Panc1 (cell line): Measurements from ENCODE around the gene TNIP2. TPM values are rescaled to one million over a fixed set of nuclear protein-coding genes. Genes with fewer than 3 reads are reported as not detected.

Experiments used
- ATAC-seq: fragments of 200-7000 bp; cut with Tn5 transposase; 2 replicates; pipeline ENCODE4 v1.9.1; 2020; ENCODE audit warnings: mild to moderate bottlenecking, moderate library complexity
- BruUV-seq: library from RNA; stranded (reverse); fragments of 400-500 nt; replicated peaks from 2 replicates; lab custom pipeline; 2021; lab: Mats Ljungman, UMichigan
- CTCF ChIA-PET: fragments of 300-600 bp; sonication (Branson Sonifier 250); formaldehyde crosslinking; loops from one replicate; lab custom pipeline; 2022; ENCODE audit warnings: antibody characterized with exemption; lab: Charles Lee
- POLR2A ChIA-PET: fragments of 300-600 bp; sonication (Branson Sonifier 250); formaldehyde crosslinking; loops from one replicate; lab custom pipeline; 2022; ENCODE audit warnings: antibody characterized with exemption; lab: Charles Lee
- DNase-seq: peaks from one replicate; pipeline ENCODE4 v3.0.0-alpha.2; 2010; ENCODE audit warnings: low read depth, low spot score
- H3K27ac ChIP-seq: 2 replicates; pipeline ENCODE4 v1.5.1; 2011; ENCODE audit warnings: mild to moderate bottlenecking, low read length, inconsistent platforms
- H3K27me3 ChIP-seq: fragments of 200-500 bp; sonication (Bioruptor generic); 2 replicates; pipeline ENCODE4 v1.6.0; 2014; ENCODE audit warnings: low read length, inconsistent platforms; ENCODE audit not compliant: control insufficient read depth, insufficient read depth
- H3K36me3 ChIP-seq: fragments of 200-500 bp; sonication (Bioruptor generic); 2 replicates; pipeline ENCODE4 v1.5.1; 2014; ENCODE audit warnings: inconsistent platforms, mild to moderate bottlenecking, low read length, moderate library complexity; ENCODE audit not compliant: control insufficient read depth, insufficient read depth
- H3K4me1 ChIP-seq: 2 replicates; pipeline ENCODE4 v1.5.1; 2011; ENCODE audit warnings: inconsistent platforms, mild to moderate bottlenecking, low read length, moderate library complexity; ENCODE audit not compliant: control insufficient read depth, insufficient read depth
- H3K4me3 ChIP-seq, 2 experiments: 2 replicates each; pipeline ENCODE4 v1.5.1; 2011 to 2012; ENCODE audit warnings: low read depth in 2 of 2, low read length in 2 of 2, mild to moderate bottlenecking in 2 of 2, inconsistent platforms in 1 of 2, moderate library complexity in 1 of 2
- H3K9me3 ChIP-seq: fragments of 200-500 bp; sonication (Bioruptor generic); 2 replicates; pipeline ENCODE4 v1.5.1; 2014; ENCODE audit warnings: low read depth, mild to moderate bottlenecking, inconsistent platforms, low read length, moderate library complexity; ENCODE audit not compliant: control insufficient read depth, insufficient read depth
- POLR2AphosphoS5 ChIP-seq: IDR thresholded peaks from 2 replicates; pipeline ENCODE4 v1.6.1; 2012; ENCODE audit warnings: mild to moderate bottlenecking, low read depth, low read length, moderate library complexity
- REST ChIP-seq, 2 experiments: IDR thresholded peaks; 2 replicates each; pipeline ENCODE4 v1.6.1; 2011 to 2012; ENCODE audit warnings: low read depth in 2 of 2, control low read depth in 1 of 2, low read length in 1 of 2, mild to moderate bottlenecking in 1 of 2, moderate library complexity in 1 of 2; ENCODE audit not compliant: insufficient read depth in 1 of 2
- SIN3A ChIP-seq: IDR thresholded peaks from 2 replicates; pipeline ENCODE4 v1.6.1; 2012; ENCODE audit warnings: low read depth, mild to moderate bottlenecking, low read length, moderate library complexity, borderline replicate concordance; ENCODE audit not compliant: insufficient read depth
- TCF7L2 ChIP-seq: IDR thresholded peaks from 2 replicates; pipeline ENCODE4 v1.6.1; 2011; ENCODE audit warnings: mild to moderate bottlenecking, low read depth, low read length, inconsistent platforms
- in situ Hi-C: cut with HindIII; loops from 2 replicates; pipeline ENCODE4 v1.10.0; 2016; ENCODE audit warnings: low sequenced_read_pairs, low pct_unique_long_range_greater_than_20kb
- intact Hi-C: fragments of 100-400 bp; cut with micrococcal nuclease; formaldehyde crosslinking; loops from one replicate; pipeline ENCODE4 v1.10.0; 2022; ENCODE audit not compliant: unreplicated experiment
- total RNA-seq: library from RNA; stranded (reverse); gene quantifications from one replicate; pipeline ENCODE4 v1.2.1, GENCODE V29; 2021; ENCODE audit not compliant: unreplicated experiment
- TF ChIP-seq, protein P1 (sequence below): fragments of 450-650 bp; IDR thresholded peaks from 2 replicates; pipeline ENCODE4 v1.5.1; 2017; ENCODE audit warnings: mild to moderate bottlenecking

TNIP2 gene
- total RNA-seq, 1 experiment from 2014 or later: 60.3 TPM

GRCh38 chr4:2702361-2702760 is 53.8 kb downstream of the TNIP2 start:
- Histone ChIP-seq H3K27me3 (no peaks in the 10 kb centered on the region), H3K4me1 (no peaks in the 10 kb centered on the region), H3K27ac (no peak overlapping the region), H3K36me3 (peaks cover 10% of the 10 kb centered on the region), H3K4me3 (no peak overlapping the region), H3K9me3 (no peaks in the 10 kb centered on the region)
- DNase-seq: no peak
- ATAC-seq: no peak
- intact Hi-C loops (no loop called here), in situ Hi-C loops (no loop called here)
- TF ChIP-seq POLR2AphosphoS5 (no peak), TCF7L2 (no peak), SIN3A (no peak), REST (IDR thresholded peaks at IDR 0.05; ENCODE audit: insufficient read depth in 1 of 2, low read depth in 2 of 2, low read length in 1 of 2) (no peak)
- TF ChIP-seq, protein P1, sequence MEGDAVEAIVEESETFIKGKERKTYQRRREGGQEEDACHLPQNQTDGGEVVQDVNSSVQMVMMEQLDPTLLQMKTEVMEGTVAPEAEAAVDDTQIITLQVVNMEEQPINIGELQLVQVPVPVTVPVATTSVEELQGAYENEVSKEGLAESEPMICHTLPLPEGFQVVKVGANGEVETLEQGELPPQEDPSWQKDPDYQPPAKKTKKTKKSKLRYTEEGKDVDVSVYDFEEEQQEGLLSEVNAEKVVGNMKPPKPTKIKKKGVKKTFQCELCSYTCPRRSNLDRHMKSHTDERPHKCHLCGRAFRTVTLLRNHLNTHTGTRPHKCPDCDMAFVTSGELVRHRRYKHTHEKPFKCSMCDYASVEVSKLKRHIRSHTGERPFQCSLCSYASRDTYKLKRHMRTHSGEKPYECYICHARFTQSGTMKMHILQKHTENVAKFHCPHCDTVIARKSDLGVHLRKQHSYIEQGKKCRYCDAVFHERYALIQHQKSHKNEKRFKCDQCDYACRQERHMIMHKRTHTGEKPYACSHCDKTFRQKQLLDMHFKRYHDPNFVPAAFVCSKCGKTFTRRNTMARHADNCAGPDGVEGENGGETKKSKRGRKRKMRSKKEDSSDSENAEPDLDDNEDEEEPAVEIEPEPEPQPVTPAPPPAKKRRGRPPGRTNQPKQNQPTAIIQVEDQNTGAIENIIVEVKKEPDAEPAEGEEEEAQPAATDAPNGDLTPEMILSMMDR: no peak
- BruUV-seq: no TSS peak
- ChIA-PET POLR2A (no interaction called here), CTCF (no interaction called here)

DNA sequence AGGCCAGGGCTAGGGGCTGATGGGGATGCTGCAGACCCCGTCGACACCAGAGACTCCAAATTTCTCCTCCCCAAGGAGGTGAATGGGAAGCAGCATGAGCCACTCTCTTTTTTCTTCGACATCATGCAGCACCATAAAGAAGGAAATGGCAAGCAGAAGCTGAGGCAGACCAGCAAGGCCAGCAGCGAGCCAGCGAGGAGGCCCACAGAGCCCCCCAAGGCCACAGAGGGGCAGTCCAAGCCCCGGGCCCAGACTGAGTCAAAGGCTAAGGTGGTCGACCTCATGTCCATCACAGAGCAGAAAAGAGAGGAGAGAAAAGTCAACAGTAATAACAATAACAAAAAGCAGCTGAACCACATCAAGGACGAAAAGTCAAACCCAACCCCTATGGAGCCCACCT is 56.1 kb downstream of the TNIP2 start:
- Histone ChIP-seq H3K4me1 (no peaks in the 10 kb centered on the region), H3K36me3 (peaks cover 10% of the 10 kb centered on the region), H3K4me3 (no peak overlapping the region), H3K27ac (no peak overlapping the region), H3K27me3 (no peaks in the 10 kb centered on the region), H3K9me3 (no peaks in the 10 kb centered on the region)
- CTCF ChIA-PET: no interaction called here
- ATAC-seq (no peak), DNase-seq (no peak)
- intact Hi-C loops (no loop called here), in situ Hi-C loops (no loop called here)
- BruUV-seq: TSS peak; percentile 79
- TF ChIP-seq POLR2AphosphoS5 (no peak), TCF7L2 (no peak), SIN3A (no peak), REST (IDR thresholded peaks at IDR 0.05; ENCODE audit: insufficient read depth in 1 of 2, low read depth in 2 of 2, low read length in 1 of 2) (no peak)
- TF ChIP-seq, protein P1: no peak
- POLR2A ChIA-PET: no interaction called here
